ENCODE measurements around the gene HPS3. TPM values are rescaled to one million over a fixed set of nuclear protein-coding genes. Genes with fewer than 3 reads are reported as not detected.
"Not testable (repeated sequence)": the region's sequence is repeated elsewhere in the genome, so short reads cannot be mapped to it uniquely, and the experiment has no call there.

The HPS3 gene
- total RNA-seq, 1 experiment from 2014 or later: 20.9 TPM

- peaks cover 31% of the 10 kb centered on the region for H3K4me1 Mint-ChIP-seq (ENCODE audit: low read depth, unreplicated experiment)
- no peak for DNase-seq
- Histone ChIP-seq H3K4me1 (peaks cover 60% of the 10 kb centered on the region), H3K27me3 (replicated peaks; ENCODE audit: control insufficient read depth, insufficient read depth, low read length) (no peaks in the 10 kb centered on the region), H3K4me3 (ENCODE audit: low read depth, low read length) (no peak overlapping the region), H3K9me3 (no peaks in the 10 kb centered on the region; the same call in 1 of the 2 replicates), H3K36me3 (ENCODE audit: control insufficient read depth, insufficient read depth, low read length) (no peaks in the 10 kb centered on the region)
- intact Hi-C loops (cut with micrococcal nuclease; ENCODE audit: unreplicated experiment): loop anchor here (2.0 kb wide), 1 partner anchor 57 kb away; no protein-coding TSS in a partner anchor
- no peak for TF ChIP-seq CTCF (IDR thresholded peaks at IDR 0.05; ENCODE audit: insufficient read depth in 1 of 2, low read depth in 1 of 2, low read length in 1 of 2, severe bottlenecking in 1 of 2, unreplicated experiment in 1 of 2)
- POLR2A ChIA-PET: no interaction called here
- H3K9me3 Mint-ChIP-seq (ENCODE audit: unreplicated experiment): no peaks in the 10 kb centered on the region
- H3K27me3 Mint-ChIP-seq (ENCODE audit: insufficient read depth, unreplicated experiment): no peaks in the 10 kb centered on the region
- no peak overlapping the region for H3K27ac Mint-ChIP-seq (ENCODE audit: unreplicated experiment)
- CTCF ChIA-PET: no interaction called here
- no peaks in the 10 kb centered on the region for H3K36me3 Mint-ChIP-seq (ENCODE audit: insufficient read depth, unreplicated experiment)
- H3K4me3 Mint-ChIP-seq (ENCODE audit: unreplicated experiment): no peak overlapping the region
- BruUV-seq (replicated peaks): no TSS peak
These were observed 86.1 kb downstream of the HPS3 start for GRCh38 chr3:149215515-149215914.

GRCh38 chr3:149216193-149216869 lies 86.9 kb downstream of the HPS3 start:
- Histone ChIP-seq H3K9me3 (no peaks in the 10 kb centered on the region; the same call in 1 of the 2 replicates), H3K4me3 (ENCODE audit: low read depth, low read length) (no peak overlapping the region), H3K4me1 (peaks cover 57% of the 10 kb centered on the region), H3K27me3 (replicated peaks; ENCODE audit: control insufficient read depth, insufficient read depth, low read length) (no peaks in the 10 kb centered on the region), H3K36me3 (ENCODE audit: control insufficient read depth, insufficient read depth, low read length) (no peaks in the 10 kb centered on the region)
- no peak overlapping the region for H3K27ac Mint-ChIP-seq (ENCODE audit: unreplicated experiment)
- H3K9me3 Mint-ChIP-seq (ENCODE audit: unreplicated experiment): no peaks in the 10 kb centered on the region
- DNase-seq: no peak
- H3K36me3 Mint-ChIP-seq (ENCODE audit: insufficient read depth, unreplicated experiment): no peaks in the 10 kb centered on the region
- CTCF ChIA-PET: interaction anchor here (1.0 kb wide), 1 partner anchor 84 kb away, joined by 3 read pairs; no protein-coding TSS in a partner anchor
- no peaks in the 10 kb centered on the region for H3K27me3 Mint-ChIP-seq (ENCODE audit: insufficient read depth, unreplicated experiment)
- TF ChIP-seq CTCF (IDR thresholded peaks at IDR 0.05; ENCODE audit: insufficient read depth in 1 of 2, low read depth in 1 of 2, low read length in 1 of 2, severe bottlenecking in 1 of 2, unreplicated experiment in 1 of 2): no peak
- BruUV-seq (replicated peaks): no TSS peak
- POLR2A ChIA-PET: no interaction called here
- peaks cover 30% of the 10 kb centered on the region for H3K4me1 Mint-ChIP-seq (ENCODE audit: low read depth, unreplicated experiment)
- no peak overlapping the region for H3K4me3 Mint-ChIP-seq (ENCODE audit: unreplicated experiment)
- intact Hi-C loops (cut with micrococcal nuclease; ENCODE audit: unreplicated experiment): no loop called here

- POLR2A ChIA-PET: no interaction called here
These were observed 87.9 kb downstream of the HPS3 start for GRCh38 chr3:149217347-149217746.

GRCh38 chr3:149219380-149220121 lies 90.1 kb downstream of the HPS3 start:
- H3K9me3 ChIP-seq; DNase-seq; H3K27ac Mint-ChIP-seq (ENCODE audit: unreplicated experiment); intact Hi-C loops (cut with micrococcal nuclease; ENCODE audit: unreplicated experiment); H3K27me3 ChIP-seq (replicated peaks; ENCODE audit: control insufficient read depth, insufficient read depth, low read length); POLR2A ChIA-PET; BruUV-seq (replicated peaks); H3K4me3 ChIP-seq (ENCODE audit: low read depth, low read length); H3K27me3 Mint-ChIP-seq (ENCODE audit: insufficient read depth, unreplicated experiment); H3K4me3 Mint-ChIP-seq (ENCODE audit: unreplicated experiment); H3K36me3 ChIP-seq (ENCODE audit: control insufficient read depth, insufficient read depth, low read length); H3K36me3 Mint-ChIP-seq (ENCODE audit: insufficient read depth, unreplicated experiment); CTCF ChIA-PET; H3K9me3 Mint-ChIP-seq (ENCODE audit: unreplicated experiment): not testable (repeated sequence)
- peaks cover 41% of the 10 kb centered on the region for H3K4me1 ChIP-seq
- H3K4me1 Mint-ChIP-seq (ENCODE audit: low read depth, unreplicated experiment): peaks cover 22% of the 10 kb centered on the region

More at GRCh38 chr3:149217347-149217746, 87.9 kb downstream of the HPS3 start:
- BruUV-seq (replicated peaks): no TSS peak
- H3K27me3 ChIP-seq (replicated peaks; ENCODE audit: control insufficient read depth, insufficient read depth, low read length): no peaks in the 10 kb centered on the region
- no peak for DNase-seq
- Mint-ChIP-seq H3K27me3 (ENCODE audit: insufficient read depth, unreplicated experiment) (no peaks in the 10 kb centered on the region), H3K9me3 (ENCODE audit: unreplicated experiment) (no peaks in the 10 kb centered on the region), H3K36me3 (ENCODE audit: insufficient read depth, unreplicated experiment) (no peaks in the 10 kb centered on the region), H3K4me3 (ENCODE audit: unreplicated experiment) (no peak overlapping the region), H3K27ac (ENCODE audit: unreplicated experiment) (no peak overlapping the region), H3K4me1 (ENCODE audit: low read depth, unreplicated experiment) (peaks cover 32% of the 10 kb centered on the region)
- CTCF ChIA-PET: no interaction called here
- no peaks in the 10 kb centered on the region for H3K9me3 ChIP-seq
- TF ChIP-seq CTCF (IDR thresholded peaks at IDR 0.05; ENCODE audit: insufficient read depth in 1 of 2, low read depth in 1 of 2, low read length in 1 of 2, severe bottlenecking in 1 of 2, unreplicated experiment in 1 of 2): no peak
- intact Hi-C loops (cut with micrococcal nuclease; ENCODE audit: unreplicated experiment): no loop called here
- no peaks in the 10 kb centered on the region for H3K36me3 ChIP-seq (ENCODE audit: control insufficient read depth, insufficient read depth, low read length)
- H3K4me1 ChIP-seq: peaks cover 57% of the 10 kb centered on the region
- no peak overlapping the region for H3K4me3 ChIP-seq (ENCODE audit: low read depth, low read length)
